Progenitor cell of endocrine pancreas (in vitro differentiated cells): ENCODE results near the gene RPN2. TPM values are rescaled to one million over a fixed set of nuclear protein-coding genes. Genes with fewer than 3 reads are reported as not detected.
A peak's percentile ranks its signal among the peaks of the same experiment; 100 is the strongest.

ENCODE experiments used
- DNase-seq: peaks from one replicate; pipeline ENCODE4 v3.0.0; 2021; ENCODE audit warnings: low spot score; ENCODE audit not compliant: unreplicated experiment
- H3K27ac Mint-ChIP-seq: 2 replicates; pipeline ENCODE4 v1.8.0; 2021; ENCODE audit warnings: mild to moderate bottlenecking, moderate library complexity, mixed read lengths
- H3K27me3 Mint-ChIP-seq: 2 replicates; pipeline ENCODE4 v1.8.0; 2021; ENCODE audit warnings: mixed read lengths
- H3K36me3 Mint-ChIP-seq: 2 replicates; pipeline ENCODE4 v1.8.0; 2022; ENCODE audit warnings: mixed read lengths; ENCODE audit not compliant: insufficient read depth
- H3K4me1 Mint-ChIP-seq: 2 replicates; pipeline ENCODE4 v1.8.0; 2021; ENCODE audit warnings: low read depth, mixed read lengths
- H3K4me3 Mint-ChIP-seq: 2 replicates; pipeline ENCODE4 v1.8.0; 2021; ENCODE audit warnings: low read depth, mild to moderate bottlenecking, moderate library complexity, mixed read lengths
- H3K9me3 Mint-ChIP-seq: 2 replicates; pipeline ENCODE4 v1.8.0; 2021; ENCODE audit warnings: low read depth, mixed read lengths
- total RNA-seq: library from RNA; stranded (reverse); gene quantifications from 2 replicates; pipeline ENCODE4 v1.2.1, GENCODE V29; 2021
- TF ChIP-seq, protein P1 (sequence below): fragments of 200-600 bp; sonication (generic); IDR thresholded peaks from one replicate; pipeline ENCODE4 v1.5.0; 2021; ENCODE audit warnings: antibody characterized with exemption, mild to moderate bottlenecking; ENCODE audit not compliant: unreplicated experiment

RPN2 gene
- total RNA-seq, 1 donor from 2014 or later = 213 TPM

DNA sequence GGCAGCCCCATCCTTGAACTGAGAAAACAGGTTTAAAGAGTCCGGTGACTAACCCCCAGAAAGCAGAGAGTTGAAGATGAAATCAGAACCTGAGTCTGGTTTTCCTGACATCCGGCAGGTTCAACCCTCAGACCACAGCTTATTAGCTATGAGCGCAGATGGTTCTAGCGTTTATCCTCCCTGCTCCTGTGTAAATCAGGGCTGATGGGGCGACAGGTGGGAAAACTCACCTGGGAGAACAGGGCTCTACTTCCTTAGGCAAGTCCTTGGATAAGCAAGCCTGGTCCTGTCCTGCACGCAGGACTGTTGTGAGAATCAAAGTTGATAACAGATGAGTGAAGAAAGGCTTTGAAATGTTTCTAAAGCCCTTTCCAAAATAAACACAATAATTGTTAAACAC is 51.1 kb downstream of the RPN2 start:
- Mint-ChIP-seq H3K27ac (no peak overlapping the region), H3K27me3 (no peaks in the 10 kb centered on the region), H3K4me3 (no peak overlapping the region), H3K9me3 (no peaks in the 10 kb centered on the region), H3K4me1 (no peaks in the 10 kb centered on the region), H3K36me3 (peaks cover 17% of the 10 kb centered on the region)
- TF ChIP-seq, protein P1, sequence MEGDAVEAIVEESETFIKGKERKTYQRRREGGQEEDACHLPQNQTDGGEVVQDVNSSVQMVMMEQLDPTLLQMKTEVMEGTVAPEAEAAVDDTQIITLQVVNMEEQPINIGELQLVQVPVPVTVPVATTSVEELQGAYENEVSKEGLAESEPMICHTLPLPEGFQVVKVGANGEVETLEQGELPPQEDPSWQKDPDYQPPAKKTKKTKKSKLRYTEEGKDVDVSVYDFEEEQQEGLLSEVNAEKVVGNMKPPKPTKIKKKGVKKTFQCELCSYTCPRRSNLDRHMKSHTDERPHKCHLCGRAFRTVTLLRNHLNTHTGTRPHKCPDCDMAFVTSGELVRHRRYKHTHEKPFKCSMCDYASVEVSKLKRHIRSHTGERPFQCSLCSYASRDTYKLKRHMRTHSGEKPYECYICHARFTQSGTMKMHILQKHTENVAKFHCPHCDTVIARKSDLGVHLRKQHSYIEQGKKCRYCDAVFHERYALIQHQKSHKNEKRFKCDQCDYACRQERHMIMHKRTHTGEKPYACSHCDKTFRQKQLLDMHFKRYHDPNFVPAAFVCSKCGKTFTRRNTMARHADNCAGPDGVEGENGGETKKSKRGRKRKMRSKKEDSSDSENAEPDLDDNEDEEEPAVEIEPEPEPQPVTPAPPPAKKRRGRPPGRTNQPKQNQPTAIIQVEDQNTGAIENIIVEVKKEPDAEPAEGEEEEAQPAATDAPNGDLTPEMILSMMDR = no peak
- DNase-seq = no peak

DNA sequence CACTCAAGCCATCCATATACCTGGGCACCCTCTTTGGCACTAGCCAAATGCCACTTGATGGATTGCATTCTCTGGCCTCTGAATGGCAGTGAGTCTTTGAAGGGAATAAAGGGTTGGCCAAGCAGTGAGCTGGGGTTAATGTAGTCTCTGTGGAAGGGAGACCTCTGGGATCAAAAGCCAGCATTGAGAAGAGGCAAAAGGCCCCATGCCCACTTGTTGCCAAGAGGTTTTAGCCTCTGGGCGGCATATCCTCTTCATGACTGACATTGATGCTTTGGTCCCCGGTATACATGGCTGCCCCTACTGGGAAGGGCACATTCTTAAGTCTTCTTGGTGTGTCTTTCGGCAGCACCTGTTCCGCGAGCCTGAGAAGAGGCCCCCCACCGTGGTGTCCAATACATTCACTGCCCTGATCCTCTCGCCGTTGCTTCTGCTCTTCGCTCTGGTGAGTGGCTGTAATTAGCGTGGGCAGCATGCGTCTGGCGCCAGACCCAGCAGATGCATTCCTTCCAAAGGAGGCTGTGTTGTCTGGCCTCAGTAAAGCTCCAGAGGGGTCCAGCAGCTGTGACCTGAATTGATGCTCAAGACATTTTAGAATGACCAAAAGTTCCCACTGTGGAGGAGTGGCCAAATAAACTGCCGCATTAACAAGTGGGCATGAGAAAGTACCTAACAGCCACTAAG is 53.0 kb downstream of the RPN2 start:
- Mint-ChIP-seq H3K27ac (peak overlapping the region; percentile 69), H3K4me1 (no peaks in the 10 kb centered on the region), H3K9me3 (no peaks in the 10 kb centered on the region), H3K27me3 (no peaks in the 10 kb centered on the region), H3K36me3 (peaks cover 25% of the 10 kb centered on the region), H3K4me3 (no peak overlapping the region)
- TF ChIP-seq, protein P1 = no peak
- DNase-seq = no peak

- H3K36me3 Mint-ChIP-seq = peaks cover 26% of the 10 kb centered on the region
- no peaks in the 10 kb centered on the region for H3K27me3 Mint-ChIP-seq
- TF ChIP-seq, protein P1 = no peak
Observed at GRCh38 chr20:37233548-37234253, 54.6 kb downstream of the RPN2 start.

DNA sequence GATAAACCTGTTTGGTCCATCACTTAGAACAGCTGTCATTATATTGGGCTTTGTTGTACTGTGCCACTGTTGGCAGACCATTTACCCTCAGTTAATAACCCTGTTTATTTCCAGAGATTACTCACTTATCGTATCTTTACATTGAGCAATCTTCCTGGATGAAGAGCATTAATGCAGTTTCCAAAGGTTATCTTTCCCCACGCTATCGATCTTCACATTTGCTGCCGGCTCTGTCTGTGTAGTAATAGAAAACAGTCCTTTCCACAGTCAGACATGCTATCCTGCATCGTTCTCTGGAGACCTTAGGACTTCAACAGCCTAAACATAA is 55.1 kb downstream of the RPN2 start:
- no peaks in the 10 kb centered on the region for H3K4me1 Mint-ChIP-seq
- H3K36me3 Mint-ChIP-seq = peaks cover 27% of the 10 kb centered on the region
- DNase-seq = no peak
- no peaks in the 10 kb centered on the region for H3K27me3 Mint-ChIP-seq
- H3K9me3 Mint-ChIP-seq = no peaks in the 10 kb centered on the region
- no peak overlapping the region for H3K4me3 Mint-ChIP-seq
- TF ChIP-seq, protein P1 = no peak
- no peak overlapping the region for H3K27ac Mint-ChIP-seq

More at GRCh38 chr20:37233548-37234253, 54.6 kb downstream of the RPN2 start:
- no peak for DNase-seq
- H3K9me3 Mint-ChIP-seq = no peaks in the 10 kb centered on the region
- no peak overlapping the region for H3K4me3 Mint-ChIP-seq
- no peaks in the 10 kb centered on the region for H3K4me1 Mint-ChIP-seq
- H3K27ac Mint-ChIP-seq = no peak overlapping the region

DNA sequence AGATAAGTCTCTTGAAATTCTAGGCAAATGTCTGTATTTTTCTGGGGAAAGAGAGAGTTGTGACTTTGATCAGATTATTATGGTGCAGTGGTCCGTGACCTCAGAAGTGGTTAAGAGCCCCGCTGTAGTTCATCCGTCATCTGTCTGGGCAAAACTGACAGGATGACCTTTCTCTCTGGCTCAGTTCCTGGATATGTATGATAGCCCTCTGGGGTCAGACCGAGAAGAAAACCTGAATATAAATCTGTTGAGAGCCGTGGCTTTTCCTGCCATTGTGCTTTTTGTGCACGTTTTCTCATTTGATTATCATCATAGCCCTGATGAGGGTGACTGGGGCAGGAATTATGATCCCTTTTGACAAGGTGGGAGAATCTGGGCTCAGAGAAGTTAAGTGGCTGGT is 55.9 kb downstream of the RPN2 start:
- DNase-seq = no peak
- Mint-ChIP-seq H3K9me3 (no peaks in the 10 kb centered on the region), H3K36me3 (peaks cover 27% of the 10 kb centered on the region), H3K27me3 (no peaks in the 10 kb centered on the region), H3K4me3 (no peak overlapping the region), H3K27ac (peak overlapping the region; percentile 39), H3K4me1 (no peaks in the 10 kb centered on the region)
- TF ChIP-seq, protein P1 = no peak
